HCT116 (cell line): ENCODE data around the gene MICAL3. TPM values are rescaled to one million over a fixed set of nuclear protein-coding genes. Genes with fewer than 3 reads are reported as not detected.

Experiments
- ATAC-seq: fragments of 200-7000 bp; cut with Tn5 transposase; 2 replicates; pipeline ENCODE4 v1.9.1; 2020; ENCODE audit warnings: mild to moderate bottlenecking, moderate library complexity
- BruUV-seq: library from RNA; stranded (reverse); fragments of 400-500 nt; replicated peaks from 2 replicates; lab custom pipeline; 2021; lab: Mats Ljungman, UMichigan
- CTCF ChIA-PET: fragments of 300-600 bp; sonication (Branson Sonifier 250); formaldehyde crosslinking; loops from one replicate; lab custom pipeline; 2021; ENCODE audit warnings: antibody characterized with exemption; lab: Charles Lee
- POLR2A ChIA-PET: fragments of 300-600, 350-600 bp; sonication (Branson Sonifier 250); formaldehyde crosslinking; loops from one replicate; lab custom pipeline; 2021; ENCODE audit warnings: antibody characterized with exemption; lab: Charles Lee
- RAD21 ChIA-PET, 2 experiments: fragments of 300-600 bp; sonication (Branson Sonifier 250); formaldehyde crosslinking; loops; one replicate each; lab custom pipeline; 2023; ENCODE audit warnings: low total read pairs in 2 of 2; ENCODE audit not compliant: uncharacterized antibody in 2 of 2, unreplicated experiment in 2 of 2, low non-redundant PET in 1 of 2; lab: Charles Lee
- DNase-seq: peaks from one replicate; pipeline ENCODE4 v3.0.0-alpha.2; 2010; ENCODE audit warnings: low read depth, low spot score
- H2AFZ ChIP-seq: fragments of 200-600 bp; shearing (Covaris generic), sonication (generic); 2 replicates; pipeline ENCODE4 v1.6.1; 2017; ENCODE audit warnings: low read depth, mixed run types, mixed read lengths, antibody characterized with exemption, low read length; ENCODE audit not compliant: poor library complexity, severe bottlenecking
- H3K27ac ChIP-seq: 2 replicates; pipeline ENCODE4 v1.5.1; 2012; ENCODE audit warnings: low read depth, low read length
- H3K27me3 ChIP-seq: fragments of 200-600 bp; sonication (generic); 2 replicates; pipeline ENCODE4 v1.6.1; 2016; ENCODE audit warnings: mixed run types, low read length, mixed read lengths; ENCODE audit not compliant: insufficient read depth
- H3K36me3 ChIP-seq, 2 experiments: fragments of 200-500 bp in 1 of 2; fragments of 200-600 bp in 1 of 2; sonication (Bioruptor generic) in 1 of 2; sonication (generic) in 1 of 2; 2 replicates each; pipeline versions ENCODE4 v1.5.1 to v1.6.1; 2014 to 2016; ENCODE audit warnings: low read length in 2 of 2, inconsistent platforms in 1 of 2, mixed read lengths in 1 of 2, mixed run types in 1 of 2; ENCODE audit not compliant: insufficient read depth in 2 of 2, control insufficient read depth in 1 of 2
- H3K4me1 ChIP-seq, 2 experiments: fragments of 200-600 bp in 1 of 2; sonication (generic) in 1 of 2; 2 replicates each; pipeline versions ENCODE4 v1.5.1 to v1.6.1; 2012 to 2017; ENCODE audit warnings: low read length in 2 of 2, inconsistent platforms in 1 of 2, mild to moderate bottlenecking in 1 of 2, mixed read lengths in 1 of 2, mixed run types in 1 of 2, moderate library complexity in 1 of 2; ENCODE audit not compliant: insufficient read depth in 2 of 2, control insufficient read depth in 1 of 2
- H3K4me2 ChIP-seq: fragments of 200-600 bp; sonication (generic); 2 replicates; pipeline ENCODE4 v1.6.1; 2017; ENCODE audit warnings: mixed run types, low read length, mixed read lengths
- H3K4me3 ChIP-seq, 2 experiments: fragments of 200-600 bp in 1 of 2; sonication (generic) in 1 of 2; replicated peaks in 1 of 2; 2 replicates each; pipeline ENCODE4 v1.5.1; 2011 to 2016; ENCODE audit warnings: low read length in 2 of 2, control low read depth in 1 of 2, low read depth in 1 of 2, mild to moderate bottlenecking in 1 of 2, mixed read lengths in 1 of 2, mixed run types in 1 of 2
- H3K79me2 ChIP-seq: fragments of 200-600 bp; sonication (generic); 2 replicates; pipeline ENCODE4 v1.6.1; 2017; ENCODE audit warnings: mild to moderate bottlenecking, mixed run types, low read length, moderate library complexity, mixed read lengths; ENCODE audit not compliant: insufficient read depth
- H3K9ac ChIP-seq: fragments of 200-600 bp; sonication (generic); 2 replicates; pipeline ENCODE4 v1.6.1; 2016; ENCODE audit warnings: low read length, mixed read lengths
- H3K9me2 ChIP-seq: fragments of 200-600 bp; sonication (generic), shearing (Covaris generic); 2 replicates; pipeline ENCODE4 v1.6.1; 2017; ENCODE audit warnings: mixed run types, mild to moderate bottlenecking, moderate library complexity; ENCODE audit not compliant: insufficient read depth
- H3K9me3 ChIP-seq, 2 experiments: fragments of 200-500 bp in 1 of 2; fragments of 200-600 bp in 1 of 2; sonication (Bioruptor generic) in 1 of 2; sonication (generic) in 1 of 2; 2 replicates each; pipeline ENCODE4 v1.6.1; 2014 to 2017; ENCODE audit warnings: low read length in 2 of 2, mixed read lengths in 2 of 2, inconsistent platforms in 1 of 2, low read depth in 1 of 2, mild to moderate bottlenecking in 1 of 2, mixed run types in 1 of 2, moderate library complexity in 1 of 2; ENCODE audit not compliant: control insufficient read depth in 1 of 2, insufficient read depth in 1 of 2
- H4K20me1 ChIP-seq: fragments of 200-600 bp; sonication (generic), shearing (Covaris generic); 2 replicates; pipeline ENCODE4 v1.6.1; 2017; ENCODE audit warnings: mixed run types, mild to moderate bottlenecking, moderate library complexity; ENCODE audit not compliant: insufficient read depth
- POLR2AphosphoS5 ChIP-seq: IDR thresholded peaks from 2 replicates; pipeline ENCODE4 v1.6.1; 2011; ENCODE audit warnings: mild to moderate bottlenecking, low read depth, low read length, moderate library complexity
- ZFX ChIP-seq: fragments of 450-650 bp; IDR thresholded peaks from 2 replicates; pipeline ENCODE4 v1.6.1; 2017
- intact Hi-C: fragments of 100-400 bp; cut with micrococcal nuclease; formaldehyde crosslinking; loops from 2 replicates; pipeline ENCODE4 v1.10.0; 2022
- total RNA-seq: library from RNA; stranded (reverse); gene quantifications from one replicate; pipeline ENCODE4 v1.2.1, GENCODE V29; 2021; ENCODE audit not compliant: unreplicated experiment
- TF ChIP-seq, protein P1 (sequence below), 3 experiments: fragments of 200-600 bp in 1 of 3; sonication (generic) in 1 of 3; IDR thresholded peaks in 2 of 3; conservative IDR thresholded peaks in 1 of 3; 2 replicates each; pipeline ENCODE4 v1.5.1; 2012 to 2017; ENCODE audit warnings: low read depth in 2 of 3, low read length in 2 of 3, antibody characterized with exemption in 1 of 3, borderline replicate concordance in 1 of 3, control low read depth in 1 of 3, mild to moderate bottlenecking in 1 of 3, mixed read lengths in 1 of 3, mixed run types in 1 of 3, moderate library complexity in 1 of 3; ENCODE audit not compliant: insufficient read depth in 1 of 3

The MICAL3 gene
- total RNA-seq, 1 experiment from 2014 or later: 30.8 TPM

DNA sequence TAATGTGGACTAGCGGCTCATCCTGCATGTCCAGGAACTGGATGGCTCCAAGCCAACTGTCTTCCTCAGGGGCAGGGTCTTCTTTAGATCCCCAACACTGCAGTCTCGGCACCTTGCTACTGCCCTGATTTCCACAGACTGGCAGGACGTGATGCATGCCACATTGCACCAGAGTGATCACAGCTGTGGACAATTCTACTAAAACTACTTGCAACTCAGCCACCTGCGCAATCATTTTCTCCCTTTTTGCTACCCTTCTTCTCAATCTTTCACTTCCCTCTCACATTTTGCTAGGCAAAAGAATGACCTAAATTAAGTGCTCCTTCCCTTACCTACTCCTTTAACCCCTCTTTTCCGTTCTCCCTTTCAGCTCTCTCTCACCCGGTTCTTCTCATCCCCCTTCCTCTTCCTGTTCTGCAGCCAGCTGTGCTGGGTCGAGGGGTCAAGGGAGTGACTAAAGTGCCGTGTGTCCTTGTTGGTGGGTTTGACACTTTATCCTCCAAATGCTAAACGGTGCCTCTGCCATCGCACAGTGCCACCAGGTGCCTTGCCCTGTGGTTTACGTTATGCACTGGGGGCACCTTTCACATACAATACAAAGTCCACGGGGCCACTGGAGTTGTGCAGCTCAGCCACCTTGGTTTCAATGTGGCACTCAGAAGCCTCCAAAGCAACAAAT lies 42.0 kb upstream of the MICAL3 start:
- Histone ChIP-seq H3K9me2 (no peaks in the 10 kb centered on the region), H3K9me3 (no peaks in the 10 kb centered on the region), H3K4me1 (peaks cover 0 to 6% of the 10 kb centered on the region in 2 experiments; a peak in 3 of 4 replicates), H3K9ac (no peak overlapping the region), H3K4me3 (no peak overlapping the region), H4K20me1 (no peaks in the 10 kb centered on the region), H3K27me3 (no peaks in the 10 kb centered on the region; the same call in 1 of the 2 replicates), H2AFZ (no peak overlapping the region), H3K4me2 (no peak overlapping the region), H3K79me2 (no peaks in the 10 kb centered on the region), H3K36me3 (no peaks in the 10 kb centered on the region), H3K27ac (no peak overlapping the region)
- ATAC-seq: no peak
- TF ChIP-seq ZFX: no peak
- TF ChIP-seq POLR2AphosphoS5: no peak
- ChIA-PET POLR2A (interaction anchor here (0.6 kb wide), 1 partner anchor 8 kb away, joined by 4 read pairs; no protein-coding TSS in a partner anchor), RAD21 (no interaction called here), CTCF (interaction anchor here (1.0 kb wide), 1 partner anchor 10 kb away, joined by 3 read pairs; no protein-coding TSS in a partner anchor)
- no peak for DNase-seq
- intact Hi-C loops: no loop called here
- BruUV-seq: no TSS peak

DNA sequence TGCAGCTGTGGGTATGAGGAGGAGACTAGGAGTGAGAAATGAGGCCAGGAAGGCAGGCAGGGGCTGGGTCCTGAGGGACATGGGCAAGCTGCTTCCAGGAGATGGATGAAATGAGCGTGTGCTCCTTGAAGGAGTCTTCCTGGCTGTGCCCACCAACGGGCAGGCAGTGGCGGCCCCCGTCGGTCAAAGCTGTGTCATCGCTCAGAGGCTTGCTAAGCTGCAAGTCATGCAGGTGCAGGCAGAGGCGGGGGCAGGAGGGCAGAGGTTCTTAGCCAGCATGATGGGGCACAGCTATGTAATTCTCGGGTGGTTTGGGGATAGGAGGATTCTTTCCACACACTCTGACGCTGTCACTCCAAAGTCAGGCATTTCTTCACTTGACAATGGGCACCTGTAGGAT lies 40.9 kb upstream of the MICAL3 start:
- TF ChIP-seq, protein P1, sequence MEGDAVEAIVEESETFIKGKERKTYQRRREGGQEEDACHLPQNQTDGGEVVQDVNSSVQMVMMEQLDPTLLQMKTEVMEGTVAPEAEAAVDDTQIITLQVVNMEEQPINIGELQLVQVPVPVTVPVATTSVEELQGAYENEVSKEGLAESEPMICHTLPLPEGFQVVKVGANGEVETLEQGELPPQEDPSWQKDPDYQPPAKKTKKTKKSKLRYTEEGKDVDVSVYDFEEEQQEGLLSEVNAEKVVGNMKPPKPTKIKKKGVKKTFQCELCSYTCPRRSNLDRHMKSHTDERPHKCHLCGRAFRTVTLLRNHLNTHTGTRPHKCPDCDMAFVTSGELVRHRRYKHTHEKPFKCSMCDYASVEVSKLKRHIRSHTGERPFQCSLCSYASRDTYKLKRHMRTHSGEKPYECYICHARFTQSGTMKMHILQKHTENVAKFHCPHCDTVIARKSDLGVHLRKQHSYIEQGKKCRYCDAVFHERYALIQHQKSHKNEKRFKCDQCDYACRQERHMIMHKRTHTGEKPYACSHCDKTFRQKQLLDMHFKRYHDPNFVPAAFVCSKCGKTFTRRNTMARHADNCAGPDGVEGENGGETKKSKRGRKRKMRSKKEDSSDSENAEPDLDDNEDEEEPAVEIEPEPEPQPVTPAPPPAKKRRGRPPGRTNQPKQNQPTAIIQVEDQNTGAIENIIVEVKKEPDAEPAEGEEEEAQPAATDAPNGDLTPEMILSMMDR (IDR thresholded peaks at IDR 0.05 in 2 of 3, conservative IDR thresholded peaks at IDR 0.05 in 1 of 3; ENCODE audit: borderline replicate concordance in 1 of 3, insufficient read depth in 1 of 3, low read depth in 2 of 3, low read length in 2 of 3): no peak
- Histone ChIP-seq H3K4me2 (no peak overlapping the region), H3K9ac (no peak overlapping the region), H3K36me3 (no peaks in the 10 kb centered on the region), H3K79me2 (no peaks in the 10 kb centered on the region), H2AFZ (no peak overlapping the region), H3K27me3 (no peaks in the 10 kb centered on the region; the same call in 1 of the 2 replicates), H3K9me2 (no peaks in the 10 kb centered on the region; the same call in 1 of the 2 replicates), H3K27ac (no peak overlapping the region), H3K9me3 (no peaks in the 10 kb centered on the region), H4K20me1 (no peaks in the 10 kb centered on the region), H3K4me3 (no peak overlapping the region), H3K4me1 (peaks cover 0 to 13% of the 10 kb centered on the region in 2 experiments; a peak in 3 of 4 replicates)
- DNase-seq: no peak
- RAD21 ChIA-PET: interaction anchor here in 1 of 2 experiments (1.0 kb wide), 1 partner anchor 11 kb away, joined by 3 read pairs; no protein-coding TSS in a partner anchor
- intact Hi-C loops: no loop called here
- BruUV-seq: no TSS peak
- CTCF ChIA-PET: interaction anchor here (1.0 kb wide), 2 partner anchors 11 kb away, joined by 3 to 4 read pairs; no protein-coding TSS in a partner anchor
- POLR2A ChIA-PET: interaction anchor here (0.9 kb wide), 1 partner anchor 9 kb away, joined by 3 read pairs; no protein-coding TSS in a partner anchor
- ATAC-seq: peak; percentile 40
